DOHH2 (cell line): Measurements from ENCODE around the gene RSPO4.

Experiments used
- H3F3A ChIP-seq: fragments of 200-600 bp; sonication (generic), shearing (Covaris generic); 2 replicates; pipeline ENCODE4 v1.6.0; 2016; ENCODE audit warnings: antibody characterized with exemption, mild to moderate bottlenecking; ENCODE audit not compliant: control insufficient read depth, insufficient read depth
- H3K27ac ChIP-seq: fragments of 200-600 bp; sonication (generic); 2 replicates; pipeline ENCODE4 v1.5.1; 2014; ENCODE audit warnings: low read depth, mild to moderate bottlenecking, low read length, moderate library complexity
- H3K27me3 ChIP-seq: fragments of 200-600 bp; sonication (generic); 2 replicates; pipeline ENCODE4 v1.6.1; 2014; ENCODE audit warnings: mild to moderate bottlenecking, low read length, mixed read lengths; ENCODE audit not compliant: control insufficient read depth
- H3K36me3 ChIP-seq: fragments of 200-600 bp; sonication (generic); 2 replicates; pipeline ENCODE4 v1.6.1; 2014; ENCODE audit warnings: mild to moderate bottlenecking, low read length, moderate library complexity, mixed read lengths; ENCODE audit not compliant: control insufficient read depth
- H3K4me1 ChIP-seq: fragments of 200-600 bp; sonication (generic); 2 replicates; pipeline ENCODE4 v1.6.1; 2014; ENCODE audit warnings: mild to moderate bottlenecking, low read length, mixed read lengths; ENCODE audit not compliant: control insufficient read depth
- H3K4me2 ChIP-seq: fragments of 200-600 bp; sonication (generic); 2 replicates; pipeline ENCODE4 v1.6.0; 2014; ENCODE audit warnings: mild to moderate bottlenecking, low read length, moderate library complexity
- H3K4me3 ChIP-seq: fragments of 200-600 bp; sonication (generic); 2 replicates; pipeline ENCODE4 v1.5.1; 2014; ENCODE audit warnings: mild to moderate bottlenecking, low read length, mixed read lengths
- H3K79me2 ChIP-seq: fragments of 200-600 bp; sonication (generic); 2 replicates; pipeline ENCODE4 v1.6.1; 2014; ENCODE audit warnings: mild to moderate bottlenecking, low read length, mixed read lengths; ENCODE audit not compliant: control insufficient read depth
- H3K9me2 ChIP-seq: fragments of 200-600 bp; sonication (generic); replicated peaks from 2 replicates; pipeline ENCODE4 v1.6.1; 2014; ENCODE audit warnings: mild to moderate bottlenecking, low read length, mixed read lengths; ENCODE audit not compliant: control insufficient read depth
- H3K9me3 ChIP-seq: fragments of 200-600 bp; sonication (generic); 2 replicates; pipeline ENCODE4 v1.6.1; 2014; ENCODE audit warnings: antibody characterized with exemption, low read length, mixed read lengths; ENCODE audit not compliant: control insufficient read depth, insufficient read depth
- H4K20me1 ChIP-seq: fragments of 200-600 bp; sonication (generic); 2 replicates; pipeline ENCODE4 v1.6.0; 2014; ENCODE audit warnings: low read depth, mild to moderate bottlenecking, antibody characterized with exemption, low read length, moderate library complexity; ENCODE audit not compliant: control insufficient read depth, insufficient read depth
- EZH2phosphoT487 ChIP-seq: fragments of 200-600 bp; sonication (generic); IDR thresholded peaks from 2 replicates; pipeline ENCODE4 v1.6.1; 2017; ENCODE audit warnings: borderline replicate concordance, mild to moderate bottlenecking, antibody characterized with exemption, low read length, moderate library complexity, mixed read lengths
- TF ChIP-seq, protein P1 (sequence below): fragments of 200-600 bp; sonication (generic); IDR thresholded peaks from one replicate; pipeline ENCODE4 v1.5.1; 2014; ENCODE audit warnings: antibody characterized with exemption, mild to moderate bottlenecking, low read depth, low read length; ENCODE audit not compliant: poor library complexity, severe bottlenecking

Gene RSPO4

DNA sequence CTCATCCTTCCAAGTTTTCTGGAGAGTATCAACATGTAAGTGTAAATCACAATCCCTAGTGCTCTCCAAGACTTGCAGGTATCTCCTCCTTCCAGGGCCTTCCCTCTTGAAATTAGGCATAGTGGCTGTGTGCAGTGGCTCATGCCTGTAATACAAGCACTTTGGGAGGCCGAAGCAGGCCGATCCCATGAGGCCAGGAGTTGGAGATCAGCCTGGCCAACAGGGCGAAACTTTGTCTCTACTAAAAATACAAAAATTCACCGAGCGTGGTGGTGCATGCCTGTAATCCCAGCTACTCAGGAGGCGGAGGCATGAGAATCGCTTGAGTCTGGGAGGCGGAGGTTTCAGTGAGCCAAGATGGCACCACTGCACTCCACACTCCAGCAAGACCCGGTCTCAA, 76.6 kb downstream of the RSPO4 start:
- no peaks in the 10 kb centered on the region for H3K36me3 ChIP-seq
- H3K9me2 ChIP-seq = no peaks in the 10 kb centered on the region
- no peak overlapping the region for H3K4me2 ChIP-seq
- no peaks in the 10 kb centered on the region for H3F3A ChIP-seq
- H3K9me3 ChIP-seq = peaks cover 3% of the 10 kb centered on the region; the same call in 1 of the 2 replicates
- TF ChIP-seq EZH2phosphoT487 = no peak
- TF ChIP-seq, protein P1, sequence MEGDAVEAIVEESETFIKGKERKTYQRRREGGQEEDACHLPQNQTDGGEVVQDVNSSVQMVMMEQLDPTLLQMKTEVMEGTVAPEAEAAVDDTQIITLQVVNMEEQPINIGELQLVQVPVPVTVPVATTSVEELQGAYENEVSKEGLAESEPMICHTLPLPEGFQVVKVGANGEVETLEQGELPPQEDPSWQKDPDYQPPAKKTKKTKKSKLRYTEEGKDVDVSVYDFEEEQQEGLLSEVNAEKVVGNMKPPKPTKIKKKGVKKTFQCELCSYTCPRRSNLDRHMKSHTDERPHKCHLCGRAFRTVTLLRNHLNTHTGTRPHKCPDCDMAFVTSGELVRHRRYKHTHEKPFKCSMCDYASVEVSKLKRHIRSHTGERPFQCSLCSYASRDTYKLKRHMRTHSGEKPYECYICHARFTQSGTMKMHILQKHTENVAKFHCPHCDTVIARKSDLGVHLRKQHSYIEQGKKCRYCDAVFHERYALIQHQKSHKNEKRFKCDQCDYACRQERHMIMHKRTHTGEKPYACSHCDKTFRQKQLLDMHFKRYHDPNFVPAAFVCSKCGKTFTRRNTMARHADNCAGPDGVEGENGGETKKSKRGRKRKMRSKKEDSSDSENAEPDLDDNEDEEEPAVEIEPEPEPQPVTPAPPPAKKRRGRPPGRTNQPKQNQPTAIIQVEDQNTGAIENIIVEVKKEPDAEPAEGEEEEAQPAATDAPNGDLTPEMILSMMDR = no peak
- no peaks in the 10 kb centered on the region for H4K20me1 ChIP-seq
- H3K4me3 ChIP-seq = no peak overlapping the region
- no peaks in the 10 kb centered on the region for H3K27me3 ChIP-seq
- no peaks in the 10 kb centered on the region for H3K4me1 ChIP-seq
- H3K79me2 ChIP-seq = no peaks in the 10 kb centered on the region
- no peak overlapping the region for H3K27ac ChIP-seq

DNA sequence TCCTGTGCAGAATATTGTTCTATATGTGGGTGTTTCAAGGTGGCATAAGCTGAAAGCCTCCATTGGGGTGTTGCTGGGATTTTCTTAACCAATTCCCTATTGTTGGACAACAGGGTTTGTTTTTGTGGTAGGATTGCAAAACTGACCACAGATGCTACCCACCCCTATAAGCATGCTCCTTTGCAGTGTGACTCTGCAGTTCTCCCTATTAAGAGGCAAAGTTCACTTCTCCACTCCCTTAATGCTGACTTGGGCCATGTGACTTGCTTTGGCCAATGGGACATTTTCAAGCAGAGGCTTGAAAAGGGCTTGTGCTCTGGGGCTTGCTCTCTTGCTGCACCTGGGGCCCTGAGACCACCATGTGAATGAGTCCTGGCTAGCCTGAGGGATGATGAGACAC, 77.5 kb downstream of the RSPO4 start:
- Histone ChIP-seq H3K9me3 (no peaks in the 10 kb centered on the region), H3K4me2 (no peak overlapping the region), H3K27ac (no peak overlapping the region), H4K20me1 (no peaks in the 10 kb centered on the region), H3K4me3 (no peak overlapping the region), H3K4me1 (no peaks in the 10 kb centered on the region), H3F3A (no peaks in the 10 kb centered on the region), H3K27me3 (no peaks in the 10 kb centered on the region), H3K79me2 (no peaks in the 10 kb centered on the region), H3K36me3 (no peaks in the 10 kb centered on the region), H3K9me2 (no peaks in the 10 kb centered on the region)
- no peak for TF ChIP-seq EZH2phosphoT487
- TF ChIP-seq, protein P1 = no peak

DNA sequence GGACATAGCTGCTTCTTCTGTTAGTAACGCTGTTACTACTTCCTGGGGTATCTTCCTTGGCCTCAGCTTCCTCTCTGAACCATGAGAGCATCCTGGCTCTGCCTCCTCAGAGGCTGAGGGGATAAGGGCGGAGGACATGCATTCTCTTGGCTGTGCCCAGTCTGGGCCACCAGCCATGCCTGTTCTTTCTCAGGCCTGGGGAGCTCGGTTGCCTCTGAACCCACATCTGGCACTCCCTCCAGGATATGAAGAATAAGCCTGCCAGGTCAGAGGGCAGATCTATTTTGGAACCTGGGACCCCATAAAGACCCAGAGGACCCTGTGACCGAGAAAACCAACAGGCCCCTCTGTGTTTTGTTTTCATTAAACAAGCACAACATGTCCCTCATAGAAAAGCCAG, 79.3 kb downstream of the RSPO4 start:
- Histone ChIP-seq H4K20me1 (no peaks in the 10 kb centered on the region), H3K9me2 (no peaks in the 10 kb centered on the region), H3K27ac (no peak overlapping the region), H3K27me3 (no peaks in the 10 kb centered on the region), H3K9me3 (no peaks in the 10 kb centered on the region), H3K4me3 (no peak overlapping the region), H3K36me3 (no peaks in the 10 kb centered on the region), H3K4me1 (no peaks in the 10 kb centered on the region), H3K4me2 (no peak overlapping the region), H3K79me2 (no peaks in the 10 kb centered on the region), H3F3A (no peaks in the 10 kb centered on the region)
- no peak for TF ChIP-seq EZH2phosphoT487
- TF ChIP-seq, protein P1 = no peak

DNA sequence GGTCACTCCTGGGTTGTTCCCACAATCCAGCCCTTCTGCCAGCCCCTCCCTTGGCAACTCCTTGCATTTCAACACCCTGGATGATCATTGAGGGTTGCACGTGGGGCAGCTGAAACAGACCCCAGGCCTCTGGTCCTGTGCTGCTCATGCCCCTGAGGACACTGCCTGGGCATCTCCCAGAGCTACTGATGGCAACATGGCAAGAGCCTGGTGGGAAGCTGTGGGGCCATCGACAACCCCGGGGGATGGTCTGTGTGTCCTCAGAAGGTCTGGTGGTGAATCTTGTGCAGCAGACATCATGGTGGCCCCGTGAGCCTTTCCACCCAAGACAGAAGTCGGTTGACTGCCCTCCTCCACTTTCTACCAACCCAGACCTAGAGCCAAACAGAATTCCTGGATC, 81.0 kb downstream of the RSPO4 start:
- H3K4me1 ChIP-seq = no peaks in the 10 kb centered on the region
- H4K20me1 ChIP-seq = no peaks in the 10 kb centered on the region
- no peak for TF ChIP-seq EZH2phosphoT487
- TF ChIP-seq, protein P1 = no peak
- no peak overlapping the region for H3K27ac ChIP-seq
- no peak overlapping the region for H3K4me2 ChIP-seq
- H3K27me3 ChIP-seq = no peaks in the 10 kb centered on the region
- H3F3A ChIP-seq = no peaks in the 10 kb centered on the region
- H3K9me3 ChIP-seq = no peaks in the 10 kb centered on the region
- no peaks in the 10 kb centered on the region for H3K79me2 ChIP-seq
- H3K36me3 ChIP-seq = no peaks in the 10 kb centered on the region
- H3K4me3 ChIP-seq = no peak overlapping the region
- H3K9me2 ChIP-seq = no peaks in the 10 kb centered on the region
